Measurements from ENCODE around the gene BMPER. TPM values are rescaled to one million over a fixed set of nuclear protein-coding genes. Genes with fewer than 3 reads are reported as not detected.

Gene BMPER
- total and polyA plus RNA-seq, 3 experiments from 2014 or later, result not detected

GRCh38 chr7:33895025-33895804 lies 10.1 kb upstream of the BMPER start:
- Mint-ChIP-seq H3K27me3 (peaks cover 13 to 67% of the 10 kb centered on the region in 2 donors), H3K4me3 (peak overlapping the region in 1 of 7 donors; percentile 15), H3K9me3 (peaks cover 0 to 2% (median 0%) of the 10 kb centered on the region in 5 donors), H3K27ac (peak overlapping the region in 1 of 8 donors; percentile 4), H3K4me1 (peaks cover 2 to 6% (median 3%) of the 10 kb centered on the region in 3 donors), H3K36me3 (no peaks in the 10 kb centered on the region)
- no peak overlapping the region for H3K27ac ChIP-seq (ENCODE audit: low read depth, low read length)
- no peak overlapping the region for H3K4me3 ChIP-seq (ENCODE audit: low read length)
- H3K27me3 ChIP-seq (ENCODE audit: insufficient read depth, low read length, poor library complexity, severe bottlenecking), result no peaks in the 10 kb centered on the region
- ChIA-PET CTCF (interaction anchor here (0.7 to 1.9 kb wide), 11 partner anchors 9 to 711 kb away, joined by 3 to 8 read pairs (median 3); no protein-coding TSS in a partner anchor), POLR2A (no interaction called here)
- no peaks in the 10 kb centered on the region for H3K4me1 ChIP-seq (ENCODE audit: insufficient read depth, low read length)
- H3K9me3 ChIP-seq (ENCODE audit: low read length), result no peaks in the 10 kb centered on the region
- DNase-seq, result peak; percentile 26 to 67 (median 45)
- no peaks in the 10 kb centered on the region for H3K36me3 ChIP-seq (ENCODE audit: insufficient read depth, low read length)

- no peaks in the 10 kb centered on the region for H3K36me3 Mint-ChIP-seq
- peaks cover 2 to 10% (median 5%) of the 10 kb centered on the region in 3 donors for H3K4me1 Mint-ChIP-seq
- Histone ChIP-seq H3K9me3 (ENCODE audit: low read length) (no peaks in the 10 kb centered on the region), H3K27me3 (ENCODE audit: insufficient read depth, low read length, poor library complexity, severe bottlenecking) (peaks cover 18% of the 10 kb centered on the region), H3K4me3 (ENCODE audit: low read length) (no peak overlapping the region), H3K27ac (ENCODE audit: low read depth, low read length) (no peak overlapping the region), H3K4me1 (ENCODE audit: insufficient read depth, low read length) (no peaks in the 10 kb centered on the region), H3K36me3 (ENCODE audit: insufficient read depth, low read length) (no peaks in the 10 kb centered on the region)
- POLR2A ChIA-PET, result no interaction called here
- peaks cover 22 to 79% of the 10 kb centered on the region in 2 donors for H3K27me3 Mint-ChIP-seq
- CTCF ChIA-PET, result no interaction called here
- no peak overlapping the region for H3K27ac Mint-ChIP-seq
- DNase-seq, result no peak
- H3K4me3 Mint-ChIP-seq, result no peak overlapping the region
- H3K9me3 Mint-ChIP-seq, result peaks cover 0 to 2% (median 2%) of the 10 kb centered on the region in 5 donors
Observed at GRCh38 chr7:33900501-33900900, 4.8 kb upstream of the BMPER start.

GRCh38 chr7:33901199-33901598 lies 4.1 kb upstream of the BMPER start:
- peaks cover 4 to 14% (median 5%) of the 10 kb centered on the region in 3 donors for H3K4me1 Mint-ChIP-seq
- Histone ChIP-seq H3K4me1 (ENCODE audit: insufficient read depth, low read length) (no peaks in the 10 kb centered on the region), H3K4me3 (ENCODE audit: low read length) (no peak overlapping the region), H3K27me3 (ENCODE audit: insufficient read depth, low read length, poor library complexity, severe bottlenecking) (peaks cover 18% of the 10 kb centered on the region), H3K9me3 (ENCODE audit: low read length) (no peaks in the 10 kb centered on the region), H3K36me3 (ENCODE audit: insufficient read depth, low read length) (no peaks in the 10 kb centered on the region), H3K27ac (ENCODE audit: low read depth, low read length) (no peak overlapping the region)
- ChIA-PET CTCF (no interaction called here), POLR2A (no interaction called here)
- no peak overlapping the region for H3K4me3 Mint-ChIP-seq
- H3K27ac Mint-ChIP-seq, result no peak overlapping the region
- peaks cover 27 to 77% of the 10 kb centered on the region in 2 donors for H3K27me3 Mint-ChIP-seq
- H3K9me3 Mint-ChIP-seq, result peaks cover 0 to 2% (median 2%) of the 10 kb centered on the region in 5 donors
- no peaks in the 10 kb centered on the region for H3K36me3 Mint-ChIP-seq
- DNase-seq, result no peak

- CTCF ChIA-PET, result no interaction called here
Observed at GRCh38 chr7:33901847-33902246, 3.5 kb upstream of the BMPER start.

GRCh38 chr7:33902746-33903145 lies 2.6 kb upstream of the BMPER start:
- H3K4me1 ChIP-seq (ENCODE audit: insufficient read depth, low read length), result no peaks in the 10 kb centered on the region
- H3K4me1 Mint-ChIP-seq, result peaks cover 4 to 14% (median 5%) of the 10 kb centered on the region in 3 donors
- no peaks in the 10 kb centered on the region for H3K36me3 Mint-ChIP-seq
- no peak overlapping the region for H3K27ac Mint-ChIP-seq
- ChIA-PET POLR2A (no interaction called here), CTCF (no interaction called here)
- peaks cover 0 to 2% (median 0%) of the 10 kb centered on the region in 5 donors for H3K9me3 Mint-ChIP-seq
- no peaks in the 10 kb centered on the region for H3K9me3 ChIP-seq (ENCODE audit: low read length)
- peak overlapping the region in 1 of 7 donors; percentile 8 for H3K4me3 Mint-ChIP-seq
- H3K27ac ChIP-seq (ENCODE audit: low read depth, low read length), result no peak overlapping the region
- no peak overlapping the region for H3K4me3 ChIP-seq (ENCODE audit: low read length)
- no peaks in the 10 kb centered on the region for H3K36me3 ChIP-seq (ENCODE audit: insufficient read depth, low read length)
- peaks cover 18% of the 10 kb centered on the region for H3K27me3 ChIP-seq (ENCODE audit: insufficient read depth, low read length, poor library complexity, severe bottlenecking)
- H3K27me3 Mint-ChIP-seq, result peaks cover 36 to 82% of the 10 kb centered on the region in 2 donors
- DNase-seq, result no peak

More at GRCh38 chr7:33901847-33902246, 3.5 kb upstream of the BMPER start:
- POLR2A ChIA-PET, result no interaction called here
- Mint-ChIP-seq H3K27me3 (peaks cover 31 to 79% of the 10 kb centered on the region in 2 donors), H3K36me3 (no peaks in the 10 kb centered on the region), H3K4me1 (peaks cover 4 to 14% (median 5%) of the 10 kb centered on the region in 3 donors), H3K4me3 (no peak overlapping the region), H3K27ac (no peak overlapping the region), H3K9me3 (peaks cover 0 to 2% (median 0%) of the 10 kb centered on the region in 5 donors)
- Histone ChIP-seq H3K9me3 (ENCODE audit: low read length) (no peaks in the 10 kb centered on the region), H3K4me1 (ENCODE audit: insufficient read depth, low read length) (no peaks in the 10 kb centered on the region), H3K4me3 (ENCODE audit: low read length) (no peak overlapping the region), H3K36me3 (ENCODE audit: insufficient read depth, low read length) (no peaks in the 10 kb centered on the region), H3K27ac (ENCODE audit: low read depth, low read length) (no peak overlapping the region), H3K27me3 (ENCODE audit: insufficient read depth, low read length, poor library complexity, severe bottlenecking) (peaks cover 18% of the 10 kb centered on the region)
- DNase-seq, result no peak

GRCh38 chr7:33903791-33904680 lies 1.3 kb upstream of the BMPER start:
- no peaks in the 10 kb centered on the region for H3K4me1 ChIP-seq (ENCODE audit: insufficient read depth, low read length)
- H3K27ac Mint-ChIP-seq, result no peak overlapping the region
- no peak for DNase-seq
- no peaks in the 10 kb centered on the region for H3K36me3 ChIP-seq (ENCODE audit: insufficient read depth, low read length)
- H3K4me3 Mint-ChIP-seq, result peak overlapping the region in 6 of 7 donors; percentile 55 to 71 (median 67)
- H3K27me3 ChIP-seq (ENCODE audit: insufficient read depth, low read length, poor library complexity, severe bottlenecking), result peaks cover 18% of the 10 kb centered on the region
- CTCF ChIA-PET, result interaction anchor here (1.2 to 1.5 kb wide), 2 partner anchors 9 to 12 kb away, joined by 4 to 7 read pairs; no protein-coding TSS in a partner anchor
- H3K4me1 Mint-ChIP-seq, result peaks cover 4 to 14% (median 5%) of the 10 kb centered on the region in 3 donors
- no peak overlapping the region for H3K4me3 ChIP-seq (ENCODE audit: low read length)
- no peaks in the 10 kb centered on the region for H3K9me3 ChIP-seq (ENCODE audit: low read length)
- no peak overlapping the region for H3K27ac ChIP-seq (ENCODE audit: low read depth, low read length)
- no peaks in the 10 kb centered on the region for H3K36me3 Mint-ChIP-seq
- H3K9me3 Mint-ChIP-seq, result peaks cover 0 to 3% (median 0%) of the 10 kb centered on the region in 5 donors
- peaks cover 40 to 82% of the 10 kb centered on the region in 2 donors for H3K27me3 Mint-ChIP-seq
- POLR2A ChIA-PET, result no interaction called here

- Histone ChIP-seq H3K9me3 (ENCODE audit: low read length) (no peaks in the 10 kb centered on the region), H3K4me3 (ENCODE audit: low read length) (no peak overlapping the region), H3K36me3 (ENCODE audit: insufficient read depth, low read length) (no peaks in the 10 kb centered on the region), H3K27me3 (ENCODE audit: insufficient read depth, low read length, poor library complexity, severe bottlenecking) (peaks cover 18% of the 10 kb centered on the region), H3K27ac (ENCODE audit: low read depth, low read length) (no peak overlapping the region), H3K4me1 (ENCODE audit: insufficient read depth, low read length) (no peaks in the 10 kb centered on the region)
- H3K36me3 Mint-ChIP-seq, result no peaks in the 10 kb centered on the region
- ChIA-PET CTCF (interaction anchor here (1.5 kb wide), 1 partner anchor 10 kb away, joined by 7 read pairs; no protein-coding TSS in a partner anchor), POLR2A (no interaction called here)
- H3K9me3 Mint-ChIP-seq, result peaks cover 0 to 3% (median 0%) of the 10 kb centered on the region in 5 donors
- H3K4me3 Mint-ChIP-seq, result peak overlapping the region in 5 of 7 donors; percentile 52 to 71 (median 60)
- no peak for DNase-seq
- peaks cover 40 to 83% of the 10 kb centered on the region in 2 donors for H3K27me3 Mint-ChIP-seq
- H3K27ac Mint-ChIP-seq, result no peak overlapping the region
- H3K4me1 Mint-ChIP-seq, result peaks cover 4 to 14% (median 5%) of the 10 kb centered on the region in 3 donors
Observed at GRCh38 chr7:33904681-33905388, 504 bp upstream of the BMPER start.
